Erythroblast (primary cell): ENCODE results near the gene ADH1C.

Experiments
- DNase-seq, 2 experiments: peaks; one replicate each; lab custom pipeline; 2025; lab: John Stamatoyannopoulos, UW
- GATA1 ChIP-seq: IDR thresholded peaks from 2 replicates; pipeline ENCODE4 v1.6.1; 2011; ENCODE audit warnings: low read depth, mild to moderate bottlenecking, control low read depth, low read length, moderate library complexity
- POLR2A ChIP-seq: IDR thresholded peaks from 2 replicates; pipeline ENCODE4 v1.6.1; 2011; ENCODE audit warnings: mild to moderate bottlenecking, low read length

The ADH1C gene

DNA sequence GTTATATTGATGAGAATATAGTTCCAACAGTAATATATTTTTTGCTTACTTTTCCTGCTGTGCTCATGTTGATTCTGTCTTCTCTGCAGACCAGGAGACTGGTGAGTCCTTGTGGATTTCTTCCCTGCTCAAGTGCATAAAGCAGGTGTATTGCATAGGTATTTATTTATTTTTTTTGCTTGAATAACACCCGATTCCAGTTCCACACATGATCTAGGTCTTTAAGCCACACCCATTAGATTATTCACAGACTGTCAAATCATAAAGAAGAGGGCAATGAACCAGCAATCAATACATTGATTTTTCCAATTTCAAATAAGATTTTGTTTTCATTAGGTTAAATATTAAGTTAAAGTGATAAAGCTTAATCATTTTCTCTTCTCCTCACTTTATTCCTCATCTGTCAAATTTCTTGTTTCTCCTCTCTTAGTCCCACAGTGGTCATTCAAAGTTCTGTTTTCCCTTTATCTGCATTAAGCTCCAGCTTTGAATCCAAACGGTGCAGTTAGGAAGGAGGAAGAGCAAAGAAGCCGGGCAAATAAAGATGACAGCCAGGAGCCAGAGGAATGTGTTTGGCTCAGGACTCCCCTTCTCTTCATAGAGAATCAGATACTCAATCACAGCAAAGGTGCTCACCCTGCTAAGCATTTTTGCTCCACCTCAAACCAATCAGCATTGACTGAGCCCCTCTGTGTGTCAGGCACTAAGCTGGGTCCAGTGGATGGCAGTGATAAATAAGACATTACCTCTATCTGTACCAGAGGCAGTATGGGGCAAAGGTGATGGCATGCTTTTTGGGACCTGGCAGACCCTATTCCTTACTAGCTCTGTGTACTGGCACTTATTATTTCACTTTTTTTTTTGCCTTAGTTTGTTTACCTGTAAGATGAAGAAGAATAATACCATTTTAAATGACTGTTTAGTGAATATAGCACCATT, 61.4 kb downstream of the ADH1C start, which contains the start of gene ADH1A:
TSS of gene ADH1A (minus strand) at position 138 of the 939 bp plus-strand sequence. CDS start at position 67, 71 bp downstream.
- DNase-seq = no peak
- TF ChIP-seq GATA1 (no peak), POLR2A (no peak)
